Left hindlimb (tissue), 1 donor: ENCODE data around the gene GPR33.
"Not testable (repeated sequence)": the region's sequence is repeated elsewhere in the genome, so short reads cannot be mapped to it uniquely, and the experiment has no call there.

Source experiments
- DNase-seq: peaks from one replicate; pipeline ENCODE4 v3.0.0-alpha.2; 2018

The GPR33 gene

GRCh38 chr14:31487886-31488285 lies at the start of gene GPR33:
Gene GPR33, minus strand, starts transcription at chr14:31488039. Its CDS starts 4,074 bp downstream, at chr14:31483965.
- no peak for DNase-seq

GRCh38 chr14:31536201-31536960 lies 48.5 kb upstream of the GPR33 start:
- DNase-seq: no peak

- no peak for DNase-seq
Observed at GRCh38 chr14:31530136-31530535, 42.3 kb upstream of the GPR33 start.

GRCh38 chr14:31529053-31529452 lies 41.2 kb upstream of the GPR33 start:
- DNase-seq: no peak

- no peak for DNase-seq
Observed at GRCh38 chr14:31527546-31527945, 39.7 kb upstream of the GPR33 start.

- no peak for DNase-seq
Observed at GRCh38 chr14:31527087-31527486, 39.2 kb upstream of the GPR33 start.

GRCh38 chr14:31510855-31511254 lies 23.0 kb upstream of the GPR33 start:
- DNase-seq: no peak

- DNase-seq: no peak
Observed at GRCh38 chr14:31510222-31510621, 22.4 kb upstream of the GPR33 start.

GRCh38 chr14:31508135-31508534 lies 20.3 kb upstream of the GPR33 start:
- DNase-seq: no peak

- DNase-seq: no peak
Observed at GRCh38 chr14:31505411-31505810, 17.6 kb upstream of the GPR33 start.

GRCh38 chr14:31501870-31502269 lies 14.0 kb upstream of the GPR33 start:
- DNase-seq: no peak

GRCh38 chr14:31492759-31493498 lies 5.1 kb upstream of the GPR33 start:
- no peak for DNase-seq

- DNase-seq: no peak
Observed at GRCh38 chr14:31489691-31490090, 1.9 kb upstream of the GPR33 start.

GRCh38 chr14:31486764-31487163 lies 1.1 kb downstream of the GPR33 start:
- no peak for DNase-seq

- DNase-seq: no peak
Observed at GRCh38 chr14:31484754-31485153, 3.1 kb downstream of the GPR33 start.

- no peak for DNase-seq
Observed at GRCh38 chr14:31480156-31480555, 7.7 kb downstream of the GPR33 start.

- DNase-seq: no peak
Observed at GRCh38 chr14:31479027-31479426, 8.8 kb downstream of the GPR33 start.

- DNase-seq: no peak
Observed at GRCh38 chr14:31477248-31477647, 10.6 kb downstream of the GPR33 start.

- DNase-seq: no peak
Observed at GRCh38 chr14:31476131-31476866, 11.5 kb downstream of the GPR33 start.

GRCh38 chr14:31466554-31466953 lies 21.3 kb downstream of the GPR33 start:
- no peak for DNase-seq

- DNase-seq: no peak
Observed at GRCh38 chr14:31465111-31465510, 22.7 kb downstream of the GPR33 start.

- not testable (repeated sequence) for DNase-seq
Observed at GRCh38 chr14:31462450-31462849, 25.4 kb downstream of the GPR33 start.

- no peak for DNase-seq
Observed at GRCh38 chr14:31461545-31461944, 26.3 kb downstream of the GPR33 start.
